GM21360 (cell line): ENCODE results near the gene VDR.

ENCODE experiments used
- ATAC-seq: cut with Tn5 transposase; IDR thresholded peaks from one replicate; pipeline ENCODE4 v1.9.1; 2021; ENCODE audit warnings: mild to moderate bottlenecking, moderate library complexity; ENCODE audit not compliant: unreplicated experiment

The VDR gene

GRCh38 chr12:47896022-47896421, 8.8 kb downstream of the VDR start:
- ATAC-seq: no peak

- ATAC-seq: no peak
Observed at GRCh38 chr12:47894652-47895051, 10.1 kb downstream of the VDR start.

GRCh38 chr12:47894068-47894467, 10.7 kb downstream of the VDR start:
- no peak for ATAC-seq

GRCh38 chr12:47892819-47893218, 12.0 kb downstream of the VDR start:
- no peak for ATAC-seq

- ATAC-seq: no peak
Observed at GRCh38 chr12:47891356-47891755, 13.4 kb downstream of the VDR start.

- no peak for ATAC-seq
Observed at GRCh38 chr12:47889040-47889439, 15.8 kb downstream of the VDR start.

GRCh38 chr12:47888153-47888819, 16.5 kb downstream of the VDR start:
- ATAC-seq: no peak

- ATAC-seq: no peak
Observed at GRCh38 chr12:47887529-47887928, 17.3 kb downstream of the VDR start.

GRCh38 chr12:47886510-47887240, 18.1 kb downstream of the VDR start:
- ATAC-seq: no peak

GRCh38 chr12:47885566-47885965, 19.2 kb downstream of the VDR start:
- no peak for ATAC-seq

GRCh38 chr12:47885012-47885501, 19.7 kb downstream of the VDR start:
- ATAC-seq: peak; percentile 44

- no peak for ATAC-seq
Observed at GRCh38 chr12:47884501-47884900, 20.3 kb downstream of the VDR start.

- ATAC-seq: no peak
Observed at GRCh38 chr12:47883663-47884195, 21.1 kb downstream of the VDR start.

- peak; percentile 72 for ATAC-seq
Observed at GRCh38 chr12:47882781-47883546, 21.8 kb downstream of the VDR start.

GRCh38 chr12:47881826-47882427, 22.9 kb downstream of the VDR start:
- no peak for ATAC-seq

- ATAC-seq: no peak
Observed at GRCh38 chr12:47881051-47881450, 23.7 kb downstream of the VDR start.

GRCh38 chr12:47878918-47879481, 25.8 kb downstream of the VDR start:
- ATAC-seq: no peak

- ATAC-seq: no peak
Observed at GRCh38 chr12:47878293-47878917, 26.4 kb downstream of the VDR start.

- no peak for ATAC-seq
Observed at GRCh38 chr12:47877081-47877480, 27.7 kb downstream of the VDR start.

- no peak for ATAC-seq
Observed at GRCh38 chr12:47876440-47876960, 28.3 kb downstream of the VDR start.
